HEK293 (cell line): ENCODE data around the gene KANSL1.

Source experiments
- CTCF ChIA-PET: fragments of 350-600 bp; formaldehyde crosslinking; extraction: SDS; loops from one replicate; lab custom pipeline; 2021; ENCODE audit warnings: antibody characterized with exemption; lab: Yijun Ruan, JAX
- POLR2A ChIA-PET: fragments of 300-600 bp; formaldehyde crosslinking; extraction: SDS; loops from one replicate; lab custom pipeline; 2020; ENCODE audit warnings: antibody characterized with exemption, inconsistent platforms; lab: Yijun Ruan, JAX
- H3K27ac ChIP-seq: fragments of 200-500 bp; sonication (Bioruptor generic); 2 replicates; pipeline ENCODE4 v1.5.1; 2014; ENCODE audit warnings: low read depth, low read length, control low read depth, inconsistent platforms; ENCODE audit errors: extremely low read depth
- H3K36me3 ChIP-seq, 2 experiments: fragments of 200-500 bp in 1 of 2; sonication (Bioruptor generic) in 1 of 2; 1 replicate in 1 of 2; 2 replicates in 1 of 2; pipeline ENCODE4 v1.5.1; 2014 to 2017; ENCODE audit warnings: inconsistent platforms in 2 of 2, low read length in 2 of 2; ENCODE audit not compliant: control insufficient read depth in 2 of 2, insufficient read depth in 1 of 2
- H3K4me1 ChIP-seq: fragments of 200-500 bp; sonication (Bioruptor generic); 2 replicates; pipeline ENCODE4 v1.5.1; 2014; ENCODE audit warnings: mild to moderate bottlenecking, low read length, inconsistent platforms; ENCODE audit not compliant: control insufficient read depth, insufficient read depth
- H3K4me3 ChIP-seq: 2 replicates; pipeline ENCODE4 v1.5.1; 2011; ENCODE audit warnings: low read depth, mild to moderate bottlenecking, control low read depth, low read length, moderate library complexity
- H3K9me3 ChIP-seq: fragments of 200-500 bp; sonication (Bioruptor generic); 2 replicates; pipeline ENCODE4 v1.5.1; 2014; ENCODE audit warnings: low read depth, low read length, inconsistent platforms; ENCODE audit not compliant: control insufficient read depth, insufficient read depth
- ATF2 ChIP-seq: fragments of 450-650 bp; formaldehyde crosslinking; IDR thresholded peaks from 2 replicates; pipeline ENCODE4 v1.5.1; 2016; ENCODE audit warnings: missing biosample characterization, missing genetic modification characterization, low read depth
- BCL11A ChIP-seq: fragments of 450-650 bp; formaldehyde crosslinking; IDR thresholded peaks from 2 replicates; pipeline ENCODE4 v1.5.1; 2016; ENCODE audit warnings: low read depth, missing biosample characterization, missing genetic modification characterization
- EGR2 ChIP-seq: fragments of 450-650 bp; formaldehyde crosslinking; IDR thresholded peaks from 2 replicates; pipeline ENCODE4 v1.5.1; 2016; ENCODE audit warnings: low read depth, missing biosample characterization, missing genetic modification characterization
- IKZF3 ChIP-seq: fragments of 450-650 bp; IDR thresholded peaks from 2 replicates; pipeline ENCODE4 v1.5.0; 2018; ENCODE audit warnings: missing biosample characterization, mild to moderate bottlenecking, missing genetic modification characterization, moderate library complexity
- SETDB1 ChIP-seq: IDR thresholded peaks from one replicate; pipeline ENCODE4 v1.6.1; 2017; ENCODE audit warnings: mild to moderate bottlenecking, low read length, moderate library complexity, mixed read lengths; ENCODE audit not compliant: insufficient read length
- SP2 ChIP-seq: fragments of 450-650 bp; formaldehyde crosslinking; IDR thresholded peaks from 2 replicates; pipeline ENCODE4 v1.5.1; 2016; ENCODE audit warnings: missing biosample characterization, missing genetic modification characterization
- SP7 ChIP-seq: fragments of 450-650 bp; formaldehyde crosslinking; IDR thresholded peaks from 2 replicates; pipeline ENCODE4 v1.5.1; 2016; ENCODE audit warnings: missing biosample characterization, missing genetic modification characterization
- ZBTB17 ChIP-seq: fragments of 450-650 bp; formaldehyde crosslinking; IDR thresholded peaks from 2 replicates; pipeline ENCODE4 v1.5.1; 2016; ENCODE audit warnings: missing biosample characterization, missing genetic modification characterization
- ZBTB8A ChIP-seq: fragments of 450-650 bp; formaldehyde crosslinking; IDR thresholded peaks from 2 replicates; pipeline ENCODE4 v1.5.1; 2016; ENCODE audit warnings: missing biosample characterization, missing genetic modification characterization
- ZFP37 ChIP-seq: fragments of 450-650 bp; formaldehyde crosslinking; IDR thresholded peaks from 2 replicates; pipeline ENCODE4 v1.5.1; 2016; ENCODE audit warnings: missing biosample characterization, missing genetic modification characterization
- ZIC2 ChIP-seq: fragments of 450-650 bp; formaldehyde crosslinking; IDR thresholded peaks from 2 replicates; pipeline ENCODE4 v1.5.1; 2016; ENCODE audit warnings: missing biosample characterization, missing genetic modification characterization
- ZNF133 ChIP-seq: fragments of 450-650 bp; formaldehyde crosslinking; IDR thresholded peaks from 2 replicates; pipeline ENCODE4 v1.5.1; 2016; ENCODE audit warnings: missing biosample characterization, missing genetic modification characterization
- ZNF214 ChIP-seq: fragments of 450-650 bp; formaldehyde crosslinking; IDR thresholded peaks from 2 replicates; pipeline ENCODE4 v1.5.1; 2017; ENCODE audit warnings: missing biosample characterization, mild to moderate bottlenecking, missing genetic modification characterization, borderline replicate concordance
- ZNF223 ChIP-seq: fragments of 450-650 bp; formaldehyde crosslinking; IDR thresholded peaks from 2 replicates; pipeline ENCODE4 v1.5.1; 2016; ENCODE audit warnings: missing biosample characterization, missing genetic modification characterization
- ZNF311 ChIP-seq: fragments of 450-650 bp; formaldehyde crosslinking; IDR thresholded peaks from 2 replicates; pipeline ENCODE4 v1.5.1; 2017; ENCODE audit warnings: missing biosample characterization, missing genetic modification characterization, borderline replicate concordance
- ZNF335 ChIP-seq: fragments of 450-650 bp; formaldehyde crosslinking; conservative IDR thresholded peaks from 2 replicates; pipeline ENCODE4 v1.5.1; 2016; ENCODE audit warnings: missing biosample characterization, missing genetic modification characterization
- ZNF404 ChIP-seq: fragments of 450-650 bp; formaldehyde crosslinking; IDR thresholded peaks from 2 replicates; pipeline ENCODE4 v1.5.1; 2017; ENCODE audit warnings: missing biosample characterization, missing genetic modification characterization
- ZNF521 ChIP-seq: fragments of 450-650 bp; formaldehyde crosslinking; IDR thresholded peaks from 2 replicates; pipeline ENCODE4 v1.5.1; 2017; ENCODE audit warnings: missing biosample characterization, mild to moderate bottlenecking, missing genetic modification characterization
- ZNF571 ChIP-seq: fragments of 450-650 bp; formaldehyde crosslinking; IDR thresholded peaks from 2 replicates; pipeline ENCODE4 v1.5.0; 2017; ENCODE audit warnings: missing biosample characterization, missing genetic modification characterization
- ZNF596 ChIP-seq: fragments of 450-650 bp; IDR thresholded peaks from 2 replicates; pipeline ENCODE4 v1.5.0; 2018; ENCODE audit warnings: missing biosample characterization, mild to moderate bottlenecking, missing genetic modification characterization, moderate library complexity
- ZNF843 ChIP-seq: fragments of 450-650 bp; formaldehyde crosslinking; IDR thresholded peaks from 2 replicates; pipeline ENCODE4 v1.5.1; 2016; ENCODE audit warnings: missing biosample characterization, missing genetic modification characterization
- ZSCAN5A ChIP-seq: fragments of 450-650 bp; formaldehyde crosslinking; IDR thresholded peaks from 2 replicates; pipeline ENCODE4 v1.5.1; 2016; ENCODE audit warnings: missing biosample characterization, missing genetic modification characterization
- ZXDB ChIP-seq: fragments of 450-650 bp; formaldehyde crosslinking; IDR thresholded peaks from 2 replicates; pipeline ENCODE4 v1.5.1; 2016; ENCODE audit warnings: missing biosample characterization, missing genetic modification characterization
- TF ChIP-seq, protein P1 (sequence below): fragments of 450-650 bp; formaldehyde crosslinking; IDR thresholded peaks from 2 replicates; pipeline ENCODE4 v1.5.1; 2016; ENCODE audit warnings: missing biosample characterization, missing genetic modification characterization
- TF ChIP-seq, protein P2 (sequence below): fragments of 450-650 bp; formaldehyde crosslinking; IDR thresholded peaks from 2 replicates; pipeline ENCODE4 v1.5.1; 2016; ENCODE audit warnings: missing biosample characterization, missing genetic modification characterization
- TF ChIP-seq, protein P3 (sequence below): fragments of 450-650 bp; formaldehyde crosslinking; conservative IDR thresholded peaks from 2 replicates; pipeline ENCODE4 v1.5.1; 2016; ENCODE audit warnings: low read depth, missing biosample characterization, missing genetic modification characterization
- TF ChIP-seq, protein P4 (sequence below): fragments of 450-650 bp; formaldehyde crosslinking; IDR thresholded peaks from 2 replicates; pipeline ENCODE4 v1.5.1; 2017; ENCODE audit warnings: missing biosample characterization, missing genetic modification characterization

The KANSL1 gene

DNA sequence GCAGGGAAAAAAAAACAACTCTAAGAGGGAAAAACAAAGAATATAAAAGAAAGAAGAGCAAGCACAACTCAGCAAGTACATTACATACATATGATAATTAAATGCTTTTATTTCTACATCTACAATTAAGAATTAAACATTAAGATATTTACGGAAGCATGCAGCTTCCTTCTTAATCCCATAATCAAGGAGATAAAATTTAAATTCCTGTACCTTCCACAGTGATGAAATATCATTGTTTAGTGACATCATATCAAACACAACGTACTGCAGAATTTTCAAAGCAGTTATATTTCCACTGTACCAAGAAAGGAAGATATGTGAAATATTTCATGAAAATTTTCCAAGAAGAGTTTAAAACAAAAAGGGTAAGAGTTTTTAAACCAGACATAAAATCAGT lies 26.0 kb downstream of the KANSL1 start (continued):
- TF ChIP-seq, protein P1, sequence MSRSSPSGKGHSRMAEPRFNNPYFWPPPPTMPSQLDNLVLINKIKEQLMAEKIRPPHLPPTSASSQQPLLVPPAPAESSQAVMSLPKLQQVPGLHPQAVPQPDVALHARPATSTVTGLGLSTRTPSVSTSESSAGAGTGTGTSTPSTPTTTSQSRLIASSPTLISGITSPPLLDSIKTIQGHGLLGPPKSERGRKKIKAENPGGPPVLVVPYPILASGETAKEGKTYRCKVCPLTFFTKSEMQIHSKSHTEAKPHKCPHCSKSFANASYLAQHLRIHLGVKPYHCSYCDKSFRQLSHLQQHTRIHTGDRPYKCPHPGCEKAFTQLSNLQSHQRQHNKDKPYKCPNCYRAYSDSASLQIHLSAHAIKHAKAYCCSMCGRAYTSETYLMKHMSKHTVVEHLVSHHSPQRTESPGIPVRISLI (tag by site-specific recombination): no peak
- TF ChIP-seq ZXDB (tag by site-specific recombination) (0 out of 2 replicates have a peak, but pooled peaks have one; percentile 2), ZNF335 (tag by site-specific recombination) (peak; percentile 48), ATF2 (tag by site-specific recombination) (peak; percentile 93), SP7 (tag by site-specific recombination) (peak; percentile 10; the same call in 1 of the 2 replicates), BCL11A (tag by site-specific recombination) (no peak)

DNA sequence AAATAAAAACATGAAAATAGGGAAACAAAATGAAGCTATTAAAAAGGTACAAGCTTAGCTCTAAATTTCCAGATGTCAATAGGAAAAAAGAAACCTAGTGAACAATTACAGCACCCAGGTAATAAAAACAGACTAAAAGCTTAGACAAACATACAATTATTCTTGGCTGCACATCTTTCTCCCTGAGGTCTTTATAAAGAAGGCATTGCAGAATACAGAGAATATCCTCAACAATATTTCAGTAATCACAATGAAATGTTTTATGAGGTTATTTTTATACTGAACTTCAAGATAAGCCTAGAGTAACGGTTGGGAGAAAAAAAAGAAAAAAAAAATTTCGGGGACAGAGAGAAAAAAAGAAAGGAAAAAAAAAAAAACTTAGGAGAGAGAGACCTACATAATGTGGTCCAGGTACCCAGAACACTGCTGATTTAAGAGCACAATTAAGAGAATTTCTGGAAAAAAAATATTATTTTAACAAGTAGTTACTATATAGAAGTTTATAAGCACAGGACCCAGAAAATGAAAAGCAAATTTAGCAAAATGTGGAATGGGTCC lies 26.5 kb downstream of the KANSL1 start:
- H3K4me3 ChIP-seq: no peak overlapping the region
- ChIA-PET POLR2A (interaction anchor here (0.7 kb wide), 1 partner anchor 107 kb away, joined by 3 read pairs; no protein-coding TSS in a partner anchor), CTCF (interaction anchor here (0.6 to 1.8 kb wide), 12 partner anchors 9 to 1965 kb away, joined by 3 to 8 read pairs (median 3); no protein-coding TSS in a partner anchor)
- H3K27ac ChIP-seq: no peak overlapping the region
- H3K9me3 ChIP-seq: no peaks in the 10 kb centered on the region
- H3K36me3 ChIP-seq: peaks cover 16 to 26% of the 10 kb centered on the region in 2 experiments
- peaks cover 48% of the 10 kb centered on the region for H3K4me1 ChIP-seq
- TF ChIP-seq, protein P2, sequence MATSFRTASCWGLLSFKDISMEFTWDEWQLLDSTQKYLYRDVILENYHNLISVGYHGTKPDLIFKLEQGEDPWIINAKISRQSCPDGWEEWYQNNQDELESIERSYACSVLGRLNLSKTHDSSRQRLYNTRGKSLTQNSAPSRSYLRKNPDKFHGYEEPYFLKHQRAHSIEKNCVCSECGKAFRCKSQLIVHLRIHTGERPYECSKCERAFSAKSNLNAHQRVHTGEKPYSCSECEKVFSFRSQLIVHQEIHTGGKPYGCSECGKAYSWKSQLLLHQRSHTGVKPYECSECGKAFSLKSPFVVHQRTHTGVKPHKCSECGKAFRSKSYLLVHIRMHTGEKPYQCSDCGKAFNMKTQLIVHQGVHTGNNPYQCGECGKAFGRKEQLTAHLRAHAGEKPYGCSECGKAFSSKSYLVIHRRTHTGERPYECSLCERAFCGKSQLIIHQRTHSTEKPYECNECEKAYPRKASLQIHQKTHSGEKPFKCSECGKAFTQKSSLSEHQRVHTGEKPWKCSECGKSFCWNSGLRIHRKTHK (tag by site-specific recombination): no peak
- TF ChIP-seq ZBTB8A (no peak), ZFP37 (tag by site-specific recombination) (no peak), ZNF311 (tag by site-specific recombination) (no peak), ZSCAN5A (no peak), SP2 (no peak), ZXDB (tag by site-specific recombination) (0 out of 2 replicates have a peak, but pooled peaks have one; percentile 20), ZNF133 (tag by site-specific recombination) (no peak), ZBTB17 (tag by site-specific recombination) (0 out of 2 replicates have a peak, but pooled peaks have one; percentile 16), ZNF843 (tag by site-specific recombination) (peak; percentile 26; the same call in 1 of the 2 replicates), SETDB1 (no peak), ZIC2 (tag by site-specific recombination) (no peak), ZNF404 (tag by site-specific recombination) (no peak), ZNF571 (no peak), ZNF596 (tag by site-specific recombination) (no peak), ZNF521 (tag by site-specific recombination) (no peak), EGR2 (tag by site-specific recombination) (no peak), ZNF223 (tag by site-specific recombination) (no peak), IKZF3 (tag by site-specific recombination) (0 out of 2 replicates have a peak, but pooled peaks have one; percentile 8), ZNF214 (no peak)
- TF ChIP-seq, protein P3, sequence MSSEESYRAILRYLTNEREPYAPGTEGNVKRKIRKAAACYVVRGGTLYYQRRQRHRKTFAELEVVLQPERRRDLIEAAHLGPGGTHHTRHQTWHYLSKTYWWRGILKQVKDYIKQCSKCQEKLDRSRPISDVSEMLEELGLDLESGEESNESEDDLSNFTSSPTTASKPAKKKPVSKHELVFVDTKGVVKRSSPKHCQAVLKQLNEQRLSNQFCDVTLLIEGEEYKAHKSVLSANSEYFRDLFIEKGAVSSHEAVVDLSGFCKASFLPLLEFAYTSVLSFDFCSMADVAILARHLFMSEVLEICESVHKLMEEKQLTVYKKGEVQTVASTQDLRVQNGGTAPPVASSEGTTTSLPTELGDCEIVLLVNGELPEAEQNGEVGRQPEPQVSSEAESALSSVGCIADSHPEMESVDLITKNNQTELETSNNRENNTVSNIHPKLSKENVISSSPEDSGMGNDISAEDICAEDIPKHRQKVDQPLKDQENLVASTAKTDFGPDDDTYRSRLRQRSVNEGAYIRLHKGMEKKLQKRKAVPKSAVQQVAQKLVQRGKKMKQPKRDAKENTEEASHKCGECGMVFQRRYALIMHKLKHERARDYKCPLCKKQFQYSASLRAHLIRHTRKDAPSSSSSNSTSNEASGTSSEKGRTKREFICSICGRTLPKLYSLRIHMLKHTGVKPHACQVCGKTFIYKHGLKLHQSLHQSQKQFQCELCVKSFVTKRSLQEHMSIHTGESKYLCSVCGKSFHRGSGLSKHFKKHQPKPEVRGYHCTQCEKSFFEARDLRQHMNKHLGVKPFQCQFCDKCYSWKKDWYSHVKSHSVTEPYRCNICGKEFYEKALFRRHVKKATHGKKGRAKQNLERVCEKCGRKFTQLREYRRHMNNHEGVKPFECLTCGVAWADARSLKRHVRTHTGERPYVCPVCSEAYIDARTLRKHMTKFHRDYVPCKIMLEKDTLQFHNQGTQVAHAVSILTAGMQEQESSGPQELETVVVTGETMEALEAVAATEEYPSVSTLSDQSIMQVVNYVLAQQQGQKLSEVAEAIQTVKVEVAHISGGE (tag by site-specific recombination): no peak
- TF ChIP-seq, protein P4, sequence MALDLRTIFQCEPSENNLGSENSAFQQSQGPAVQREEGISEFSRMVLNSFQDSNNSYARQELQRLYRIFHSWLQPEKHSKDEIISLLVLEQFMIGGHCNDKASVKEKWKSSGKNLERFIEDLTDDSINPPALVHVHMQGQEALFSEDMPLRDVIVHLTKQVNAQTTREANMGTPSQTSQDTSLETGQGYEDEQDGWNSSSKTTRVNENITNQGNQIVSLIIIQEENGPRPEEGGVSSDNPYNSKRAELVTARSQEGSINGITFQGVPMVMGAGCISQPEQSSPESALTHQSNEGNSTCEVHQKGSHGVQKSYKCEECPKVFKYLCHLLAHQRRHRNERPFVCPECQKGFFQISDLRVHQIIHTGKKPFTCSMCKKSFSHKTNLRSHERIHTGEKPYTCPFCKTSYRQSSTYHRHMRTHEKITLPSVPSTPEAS (tag by site-specific recombination): no peak
